KG1 (cell line): ENCODE results near the gene TSPAN5.

Experiments used
- DNase-seq: peaks from one replicate; lab custom pipeline; 2025; lab: John Stamatoyannopoulos, UW

The TSPAN5 gene

GRCh38 chr4:98617358-98618047 is 40.9 kb downstream of the TSPAN5 start:
- no peak for DNase-seq

- no peak for DNase-seq
These were observed 42.4 kb downstream of the TSPAN5 start for GRCh38 chr4:98615991-98616390.

DNA sequence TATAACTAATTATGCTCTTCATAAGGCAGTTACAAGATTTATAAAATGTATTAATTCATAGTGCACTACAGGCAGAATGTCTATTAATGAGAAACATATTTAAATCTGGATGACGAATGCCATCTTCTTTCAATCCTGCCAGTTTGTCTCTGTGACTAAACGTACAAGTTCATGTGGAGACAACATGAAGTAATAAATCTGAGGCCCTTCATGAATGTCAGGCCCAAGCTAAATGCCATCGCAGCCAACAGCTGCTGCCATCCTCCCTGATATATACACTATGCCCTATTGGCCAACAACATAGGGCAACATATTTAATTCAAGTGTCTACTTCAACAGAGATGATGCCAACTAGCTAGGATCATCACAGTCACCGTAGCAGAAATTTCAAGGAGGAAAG is 43.7 kb downstream of the TSPAN5 start:
- DNase-seq, result no peak

DNA sequence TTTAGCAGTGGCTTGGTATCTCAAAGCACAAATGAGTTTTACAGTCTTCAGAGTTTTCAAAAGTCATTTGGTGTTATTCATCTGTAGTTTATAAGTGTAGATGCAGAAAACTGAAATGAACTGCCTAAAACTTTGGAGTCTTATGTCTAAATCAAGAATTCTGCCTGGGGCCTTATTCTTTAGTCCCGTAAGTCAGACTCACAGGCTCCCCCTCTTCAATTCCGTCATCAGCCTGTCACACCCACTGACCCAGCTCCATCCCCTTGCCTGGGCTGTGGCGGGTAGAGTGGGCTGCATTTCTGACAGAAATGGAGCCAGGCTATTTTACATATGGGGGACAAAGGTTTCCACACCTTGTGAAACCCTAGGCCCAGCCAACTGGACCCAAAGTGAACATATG is 44.3 kb downstream of the TSPAN5 start:
- DNase-seq, result no peak

- no peak for DNase-seq
These were observed 44.8 kb downstream of the TSPAN5 start for GRCh38 chr4:98613453-98614075.

DNA sequence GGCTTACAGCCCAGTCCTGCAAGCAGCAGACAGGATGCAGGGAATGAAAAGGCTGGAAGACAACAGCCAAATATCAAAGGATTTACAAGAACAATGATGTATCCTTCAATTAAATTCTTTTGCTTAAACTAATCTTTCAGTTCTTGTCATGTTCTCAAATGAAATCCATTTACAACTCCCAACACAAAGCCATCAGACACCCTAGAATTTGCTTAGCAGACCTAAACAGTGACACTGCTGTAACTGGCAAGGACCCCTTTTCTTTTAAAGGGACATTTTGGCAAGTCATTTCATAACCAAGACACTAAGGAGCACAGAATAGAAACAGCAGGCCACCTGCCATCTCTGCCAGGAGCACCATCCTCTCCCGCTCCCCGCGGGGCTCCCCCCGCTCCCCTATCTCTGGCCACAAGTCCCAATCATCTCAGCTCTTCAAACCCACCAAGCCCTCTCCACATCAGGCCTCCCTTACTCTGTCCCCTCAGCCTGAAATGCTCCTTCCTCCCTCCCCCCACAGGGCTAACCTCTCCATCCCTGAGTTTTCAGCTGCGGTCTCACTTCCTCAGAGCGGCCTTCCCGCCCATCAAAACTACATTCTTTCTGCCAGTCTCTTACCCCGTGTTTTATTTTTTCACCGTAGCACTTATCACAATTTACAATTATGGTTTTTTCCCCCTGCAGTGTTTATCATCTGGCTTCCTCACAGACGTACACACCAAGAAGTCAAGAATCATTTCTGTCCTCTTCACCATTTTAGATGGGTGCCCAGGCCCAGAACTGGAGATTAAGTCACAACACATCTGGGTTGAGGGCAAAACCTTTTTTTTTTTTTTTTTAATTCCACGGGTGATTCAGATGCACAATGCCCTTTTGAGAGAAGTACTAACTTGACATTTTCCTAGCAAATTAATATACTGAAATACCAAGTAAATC is 45.8 kb downstream of the TSPAN5 start:
- no peak for DNase-seq

- no peak for DNase-seq
These were observed 46.6 kb downstream of the TSPAN5 start for GRCh38 chr4:98611677-98612317.

GRCh38 chr4:98610926-98611676 is 47.3 kb downstream of the TSPAN5 start:
- DNase-seq, result no peak

GRCh38 chr4:98610431-98610830 is 48.0 kb downstream of the TSPAN5 start:
- DNase-seq, result no peak

DNA sequence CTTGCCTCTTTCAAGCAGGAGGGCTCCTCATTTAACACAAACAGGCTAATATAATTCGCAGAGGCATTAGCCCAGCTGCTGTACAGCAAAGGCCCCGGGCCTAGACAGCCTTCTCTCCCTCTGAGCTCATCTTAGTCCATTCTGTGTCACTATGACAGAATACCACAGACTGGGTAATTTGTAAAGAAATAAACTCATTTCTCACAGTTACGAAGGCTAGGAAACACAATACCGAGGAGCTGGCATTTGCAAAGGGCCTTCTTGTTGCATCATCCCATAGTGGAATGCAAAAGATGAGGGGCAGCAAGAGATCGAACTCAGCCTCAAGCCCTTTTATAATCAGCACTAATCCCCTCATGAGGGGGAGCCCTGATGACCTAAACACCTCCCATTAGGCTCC is 48.5 kb downstream of the TSPAN5 start:
- DNase-seq, result no peak

- DNase-seq, result no peak
These were observed 50.1 kb downstream of the TSPAN5 start for GRCh38 chr4:98608356-98608755.

GRCh38 chr4:98606894-98607293 is 51.5 kb downstream of the TSPAN5 start:
- no peak for DNase-seq

DNA sequence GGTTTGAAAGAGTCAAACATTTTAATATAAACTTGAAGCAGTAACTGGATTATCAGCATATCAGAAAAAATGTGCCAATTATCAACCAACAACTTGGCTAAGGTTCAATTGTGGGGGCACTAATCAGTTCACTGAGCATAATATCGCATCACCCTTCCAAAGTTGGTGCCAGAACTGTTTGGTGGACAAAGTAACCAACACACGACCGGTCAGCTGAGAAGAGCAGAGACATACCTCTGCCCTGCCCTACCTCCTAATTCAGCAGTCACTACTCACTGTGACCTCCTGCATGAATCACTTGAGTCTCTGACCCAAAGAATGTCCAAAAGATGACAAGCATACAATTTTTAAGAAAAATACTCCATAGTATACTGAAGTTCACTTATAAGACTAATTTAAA is 53.2 kb downstream of the TSPAN5 start:
- no peak for DNase-seq

DNA sequence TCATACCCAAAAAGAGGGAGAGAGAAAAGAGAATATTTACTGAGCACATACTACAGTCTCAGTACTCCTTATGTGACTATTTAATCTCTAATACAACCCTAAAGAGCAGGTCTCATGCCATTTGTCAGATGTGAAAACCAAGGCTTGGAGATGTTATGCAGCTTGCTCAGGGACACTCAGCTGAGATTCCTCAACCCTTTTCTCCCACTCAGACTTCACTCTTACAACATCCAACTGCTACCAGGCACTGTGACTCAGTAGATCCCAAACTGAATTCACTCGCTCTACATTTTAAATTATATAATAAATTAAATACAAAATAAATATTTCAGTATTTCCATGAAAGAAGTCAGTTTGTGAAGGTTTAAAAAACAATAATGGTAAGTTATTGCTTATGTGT is 53.7 kb downstream of the TSPAN5 start:
- no peak for DNase-seq

GRCh38 chr4:98603683-98604521 is 54.5 kb downstream of the TSPAN5 start:
- DNase-seq, result no peak

DNA sequence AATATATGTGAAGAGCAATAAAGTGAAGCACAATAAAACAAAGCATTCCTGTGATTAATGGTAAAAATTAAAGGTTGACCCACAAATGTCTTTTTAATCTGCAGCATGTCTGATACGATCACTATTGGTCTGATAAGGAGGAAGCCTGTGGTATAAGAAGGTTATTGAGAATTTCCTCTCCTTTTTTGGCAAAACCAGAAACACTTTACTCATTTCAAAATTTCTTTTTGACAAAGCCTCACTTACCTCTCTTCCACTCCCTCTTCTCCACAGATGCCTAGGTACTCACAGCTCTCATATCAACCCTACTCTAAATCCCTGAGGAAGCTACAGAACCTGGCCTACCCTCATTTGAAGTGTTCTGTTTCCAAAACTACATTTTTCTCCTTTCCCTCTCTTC is 56.1 kb downstream of the TSPAN5 start:
- no peak for DNase-seq

DNA sequence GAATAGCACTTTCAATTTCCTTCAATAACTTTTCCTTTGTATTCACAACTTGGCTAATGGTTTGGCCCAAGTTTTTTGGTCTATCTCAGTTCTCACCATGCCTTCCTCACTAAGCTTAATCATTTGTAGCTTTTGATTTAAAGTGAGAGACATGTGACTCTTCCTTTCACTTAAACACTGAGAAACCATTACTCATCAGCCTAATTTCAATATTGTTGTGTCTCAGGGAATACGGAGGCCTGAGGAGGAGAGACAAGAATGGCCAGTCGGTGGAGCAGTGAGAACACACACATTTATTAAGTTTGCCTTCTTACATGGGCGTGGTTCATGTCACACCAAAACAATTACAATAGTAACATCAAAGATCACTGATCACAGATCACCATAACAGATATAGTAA is 56.7 kb downstream of the TSPAN5 start:
- DNase-seq, result no peak

DNA sequence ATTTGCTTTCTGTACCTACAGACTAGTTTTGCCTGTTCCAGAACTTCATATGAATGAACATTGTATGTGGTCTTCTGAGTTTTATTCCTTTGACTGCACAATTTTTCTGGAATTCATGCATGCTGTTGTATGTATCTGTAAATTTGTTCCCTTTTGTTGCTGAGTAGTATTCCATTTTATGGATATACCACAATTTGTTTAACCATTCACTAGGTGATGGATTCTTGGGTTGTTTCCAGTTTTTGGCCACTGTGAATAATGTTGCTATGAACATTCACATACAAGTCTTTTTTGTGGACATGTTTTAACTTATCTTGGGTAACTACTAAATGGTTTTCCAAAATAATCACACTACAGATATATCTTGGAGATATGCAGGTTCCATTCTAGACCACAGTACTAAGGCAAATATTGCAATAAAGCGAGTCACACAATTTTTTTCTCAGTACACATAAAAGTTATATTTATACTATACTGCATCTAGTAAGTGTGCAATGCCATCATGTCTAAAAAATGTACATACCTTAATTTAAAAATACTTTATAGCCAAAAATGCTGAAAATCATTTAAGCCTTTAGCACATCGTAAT is 58.7 kb downstream of the TSPAN5 start:
- no peak for DNase-seq

DNA sequence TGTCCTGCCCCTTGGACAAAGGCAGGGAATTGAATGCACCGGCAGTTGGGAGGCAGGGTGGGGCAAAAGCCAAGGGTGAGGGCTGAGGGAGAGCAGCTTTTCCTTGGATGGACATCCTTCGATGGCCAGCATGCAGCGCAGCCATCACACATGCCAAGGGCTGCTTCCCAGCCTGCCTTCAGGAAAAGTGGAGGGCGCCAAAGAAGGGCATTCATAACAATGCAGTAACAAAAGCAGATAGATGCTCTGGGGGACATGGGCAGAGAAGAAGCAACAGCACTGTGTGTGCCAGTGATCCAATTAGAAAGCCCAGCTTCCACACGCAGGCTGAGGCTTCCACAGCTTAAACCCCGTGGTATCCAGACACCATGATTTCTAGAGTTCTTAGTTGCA is 71.5 kb downstream of the TSPAN5 start:
- DNase-seq, result no peak

- DNase-seq, result no peak
These were observed 72.0 kb downstream of the TSPAN5 start for GRCh38 chr4:98586291-98586961.
